Activated CD4-positive, alpha-beta T cell treated with anti-CD3 and anti-CD28 coated beads, Interleukin-2, amount 10 ng/mL, durations not matched to agents 7 days and 5 days (primary cell): Measurements from ENCODE around the gene BRD1. TPM values are rescaled to one million over a fixed set of nuclear protein-coding genes. Genes with fewer than 3 reads are reported as not detected.
"Not testable (repeated sequence)": the region's sequence is repeated elsewhere in the genome, so short reads cannot be mapped to it uniquely, and the experiment has no call there.

Experiments
- CTCF ChIA-PET: fragments of 350-600 bp; sonication (Branson Sonifier 250); formaldehyde crosslinking; loops from one replicate; lab custom pipeline; 2021; ENCODE audit warnings: antibody characterized with exemption; lab: Charles Lee
- POLR2A ChIA-PET: fragments of 350-600 bp; sonication (Branson Sonifier 250); formaldehyde crosslinking; loops from one replicate; lab custom pipeline; 2021; ENCODE audit warnings: antibody characterized with exemption; lab: Charles Lee
- DNase-seq: peaks from one replicate; pipeline ENCODE4 v3.0.0-alpha.2; 2020
- H3K27ac Mint-ChIP-seq: one replicate; pipeline ENCODE4 v1.8.0; 2021; ENCODE audit warnings: mild to moderate bottlenecking, moderate library complexity, mixed read lengths
- H3K27me3 Mint-ChIP-seq: one replicate; pipeline ENCODE4 v1.8.0; 2021; ENCODE audit warnings: mixed read lengths
- H3K36me3 Mint-ChIP-seq: one replicate; pipeline ENCODE4 v1.8.0; 2021; ENCODE audit warnings: low read depth, mixed read lengths
- H3K4me1 Mint-ChIP-seq: one replicate; pipeline ENCODE4 v1.8.0; 2021; ENCODE audit warnings: mixed read lengths
- H3K4me3 Mint-ChIP-seq: one replicate; pipeline ENCODE4 v1.8.0; 2021; ENCODE audit warnings: mild to moderate bottlenecking, moderate library complexity, mixed read lengths
- H3K9me3 Mint-ChIP-seq: one replicate; pipeline ENCODE4 v1.8.0; 2021; ENCODE audit warnings: mixed read lengths
- total RNA-seq, 2 experiments: library from RNA; stranded (reverse); gene quantifications; one replicate each; pipeline ENCODE4 v1.2.3, GENCODE V29; 2021

Gene BRD1
- total RNA-seq, 2 experiments from 2014 or later: 46.9 to 49.2 TPM

GRCh38 chr22:49862496-49862776, 34.8 kb upstream of the BRD1 start:
- Mint-ChIP-seq H3K36me3 (peaks cover 36% of the 10 kb centered on the region), H3K27me3 (no peaks in the 10 kb centered on the region), H3K4me3 (no peak overlapping the region), H3K4me1 (peaks cover 44% of the 10 kb centered on the region), H3K27ac (no peak overlapping the region), H3K9me3 (peaks cover 17% of the 10 kb centered on the region)
- ChIA-PET POLR2A (no interaction called here), CTCF (no interaction called here)
- DNase-seq: no peak

GRCh38 chr22:49861642-49862495, 34.2 kb upstream of the BRD1 start:
- Mint-ChIP-seq H3K36me3 (peaks cover 30% of the 10 kb centered on the region), H3K4me3 (no peak overlapping the region), H3K27ac (no peak overlapping the region), H3K9me3 (peaks cover 13% of the 10 kb centered on the region), H3K4me1 (peaks cover 39% of the 10 kb centered on the region), H3K27me3 (no peaks in the 10 kb centered on the region)
- no peak for DNase-seq
- POLR2A ChIA-PET: no interaction called here
- CTCF ChIA-PET: no interaction called here

GRCh38 chr22:49858827-49859226, 31.2 kb upstream of the BRD1 start:
- Mint-ChIP-seq H3K27me3 (no peaks in the 10 kb centered on the region), H3K4me1 (peaks cover 39% of the 10 kb centered on the region), H3K27ac (no peak overlapping the region), H3K36me3 (peaks cover 13% of the 10 kb centered on the region), H3K4me3 (no peak overlapping the region), H3K9me3 (no peaks in the 10 kb centered on the region)
- CTCF ChIA-PET: no interaction called here
- POLR2A ChIA-PET: no interaction called here
- no peak for DNase-seq

- no peaks in the 10 kb centered on the region for H3K27me3 Mint-ChIP-seq
- CTCF ChIA-PET: interaction anchor here (1.0 to 1.1 kb wide), 2 partner anchors 11 to 14 kb away, joined by 3 read pairs; no protein-coding TSS in a partner anchor
- H3K4me1 Mint-ChIP-seq: peaks cover 36% of the 10 kb centered on the region
Measured at GRCh38 chr22:49856766-49857618, 29.3 kb upstream of the BRD1 start.

GRCh38 chr22:49856343-49856742, 28.7 kb upstream of the BRD1 start:
- no peak overlapping the region for H3K4me3 Mint-ChIP-seq
- POLR2A ChIA-PET: interaction anchor here (0.6 kb wide), 1 partner anchor 1105 kb away, joined by 6 read pairs; no protein-coding TSS in a partner anchor
- CTCF ChIA-PET: interaction anchor here (1.0 to 1.3 kb wide), 3 partner anchors 12 to 112 kb away, joined by 3 to 5 read pairs (median 3); no protein-coding TSS in a partner anchor
- H3K9me3 Mint-ChIP-seq: no peaks in the 10 kb centered on the region
- DNase-seq: no peak
- H3K27me3 Mint-ChIP-seq: peaks cover 4% of the 10 kb centered on the region
- peaks cover 8% of the 10 kb centered on the region for H3K36me3 Mint-ChIP-seq
- H3K4me1 Mint-ChIP-seq: peaks cover 38% of the 10 kb centered on the region
- H3K27ac Mint-ChIP-seq: no peak overlapping the region

More at GRCh38 chr22:49856766-49857618, 29.3 kb upstream of the BRD1 start:
- POLR2A ChIA-PET: no interaction called here
- no peak for DNase-seq
- Mint-ChIP-seq H3K27ac (peak overlapping the region; percentile 13), H3K4me3 (no peak overlapping the region), H3K9me3 (no peaks in the 10 kb centered on the region), H3K36me3 (peaks cover 10% of the 10 kb centered on the region)

GRCh38 chr22:49855251-49855911, 27.7 kb upstream of the BRD1 start:
- no peak for DNase-seq
- H3K36me3 Mint-ChIP-seq: peaks cover 8% of the 10 kb centered on the region
- peak overlapping the region; percentile 84 for H3K4me3 Mint-ChIP-seq
- H3K27me3 Mint-ChIP-seq: peaks cover 10% of the 10 kb centered on the region
- peaks cover 45% of the 10 kb centered on the region for H3K4me1 Mint-ChIP-seq
- H3K27ac Mint-ChIP-seq: peak overlapping the region; percentile 89
- ChIA-PET CTCF (interaction anchor here (1.0 to 1.3 kb wide), 3 partner anchors 9 to 112 kb away, joined by 3 to 5 read pairs (median 3); no protein-coding TSS in a partner anchor), POLR2A (no interaction called here)
- H3K9me3 Mint-ChIP-seq: no peaks in the 10 kb centered on the region

- no peaks in the 10 kb centered on the region for H3K9me3 Mint-ChIP-seq
- H3K36me3 Mint-ChIP-seq: peaks cover 8% of the 10 kb centered on the region
- H3K27ac Mint-ChIP-seq: peak overlapping the region; percentile 89
- ChIA-PET POLR2A (no interaction called here), CTCF (interaction anchor here (0.6 to 1.3 kb wide), 3 partner anchors 9 to 14 kb away, joined by 3 read pairs; no protein-coding TSS in a partner anchor)
- peaks cover 49% of the 10 kb centered on the region for H3K4me1 Mint-ChIP-seq
- H3K27me3 Mint-ChIP-seq: peaks cover 13% of the 10 kb centered on the region
- DNase-seq: peak; percentile 29
- peak overlapping the region; percentile 84 for H3K4me3 Mint-ChIP-seq
Measured at GRCh38 chr22:49853981-49854831, 26.5 kb upstream of the BRD1 start.

GRCh38 chr22:49852898-49853894, 25.5 kb upstream of the BRD1 start, which contains the start of gene ZBED4:
ZBED4 (plus strand) TSS chr22:49853844; CDS start chr22:49883663, 29,819 bp downstream.
- Mint-ChIP-seq H3K9me3 (no peaks in the 10 kb centered on the region), H3K36me3 (peaks cover 5% of the 10 kb centered on the region), H3K27ac (peak within 1 kb of the TSS; percentile 89), H3K4me3 (peak within 1 kb of the TSS; percentile 84), H3K4me1 (peaks cover 46% of the 10 kb centered on the region), H3K27me3 (peaks cover 14% of the 10 kb centered on the region)
- CTCF ChIA-PET: no interaction called here
- peak; percentile 98 for DNase-seq
- POLR2A ChIA-PET: interaction anchor here (0.6 kb wide), 1 partner anchor 392 kb away, joined by 3 read pairs; no protein-coding TSS in a partner anchor

GRCh38 chr22:49852568-49852897, 24.9 kb upstream of the BRD1 start:
- Mint-ChIP-seq H3K4me1 (peaks cover 44% of the 10 kb centered on the region), H3K27ac (peak overlapping the region; percentile 79), H3K4me3 (peak overlapping the region; percentile 64), H3K27me3 (peaks cover 21% of the 10 kb centered on the region)
- H3K36me3 Mint-ChIP-seq, DNase-seq, H3K9me3 Mint-ChIP-seq, CTCF ChIA-PET: not testable (repeated sequence)
- POLR2A ChIA-PET: interaction anchor here (0.6 kb wide), 1 partner anchor 393 kb away, joined by 3 read pairs; no protein-coding TSS in a partner anchor

GRCh38 chr22:49850959-49851802, 23.5 kb upstream of the BRD1 start:
- DNase-seq: no peak

More at GRCh38 chr22:49850959-49851802, 23.5 kb upstream of the BRD1 start:
- Mint-ChIP-seq H3K4me1 (peaks cover 43% of the 10 kb centered on the region), H3K36me3 (peaks cover 5% of the 10 kb centered on the region), H3K4me3 (peak overlapping the region; percentile 56), H3K27ac (peak overlapping the region; percentile 67), H3K27me3 (peaks cover 33% of the 10 kb centered on the region), H3K9me3 (no peaks in the 10 kb centered on the region)
- ChIA-PET CTCF (no interaction called here), POLR2A (no interaction called here)
